NB4 (cell line): ENCODE measurements around the gene PPP1R17.

Experiments used
- POLR2A ChIP-seq: IDR thresholded peaks from 2 replicates; pipeline ENCODE4 v1.6.1; 2011; ENCODE audit warnings: mild to moderate bottlenecking; ENCODE audit not compliant: insufficient read length; ENCODE audit errors: extremely low read depth
- TF ChIP-seq, protein P1 (sequence below): IDR thresholded peaks from 2 replicates; pipeline ENCODE4 v1.6.1; 2011; ENCODE audit warnings: low read depth, low read length
- TF ChIP-seq, protein P2 (sequence below): IDR thresholded peaks from one replicate; pipeline ENCODE4 v1.5.1; 2012; ENCODE audit warnings: low read depth, low read length

DNA sequence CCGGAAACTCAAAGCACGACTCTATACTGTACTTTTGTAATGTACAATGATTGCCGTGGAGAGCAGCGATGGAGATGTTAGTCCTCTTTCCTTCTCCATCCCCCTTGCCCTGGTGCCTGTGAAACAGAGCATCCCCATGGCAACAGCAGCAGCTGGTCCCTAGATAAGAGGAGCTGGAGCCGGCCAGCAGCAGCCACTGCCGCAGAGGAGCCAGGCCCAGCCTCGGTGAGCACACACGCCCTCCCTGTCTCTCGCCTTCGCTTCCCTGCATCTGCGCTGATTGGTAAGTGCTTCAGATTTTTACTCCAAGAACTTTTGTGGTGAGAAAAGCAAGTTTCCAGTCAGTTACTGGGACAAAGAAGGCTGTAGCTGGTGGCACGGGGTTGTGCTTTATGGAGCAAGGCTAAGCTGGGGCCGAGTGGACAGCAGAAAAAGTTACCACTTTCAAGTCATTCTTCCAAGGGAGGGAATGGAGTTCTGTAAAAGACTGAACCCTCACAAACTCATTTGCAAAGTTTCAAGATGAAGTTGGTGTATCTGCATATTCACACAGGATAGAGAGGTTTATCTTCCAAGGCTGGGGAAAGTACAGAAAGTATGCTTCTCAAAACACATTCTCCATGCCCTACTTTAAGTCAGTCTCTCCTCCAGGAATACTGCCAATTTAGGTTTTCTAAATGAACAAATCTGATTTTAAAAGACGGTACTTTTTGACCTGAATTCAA is at the start of gene PPP1R17:
- TF ChIP-seq, protein P1, sequence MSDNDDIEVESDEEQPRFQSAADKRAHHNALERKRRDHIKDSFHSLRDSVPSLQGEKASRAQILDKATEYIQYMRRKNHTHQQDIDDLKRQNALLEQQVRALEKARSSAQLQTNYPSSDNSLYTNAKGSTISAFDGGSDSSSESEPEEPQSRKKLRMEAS: no peak
- TF ChIP-seq, protein P2, sequence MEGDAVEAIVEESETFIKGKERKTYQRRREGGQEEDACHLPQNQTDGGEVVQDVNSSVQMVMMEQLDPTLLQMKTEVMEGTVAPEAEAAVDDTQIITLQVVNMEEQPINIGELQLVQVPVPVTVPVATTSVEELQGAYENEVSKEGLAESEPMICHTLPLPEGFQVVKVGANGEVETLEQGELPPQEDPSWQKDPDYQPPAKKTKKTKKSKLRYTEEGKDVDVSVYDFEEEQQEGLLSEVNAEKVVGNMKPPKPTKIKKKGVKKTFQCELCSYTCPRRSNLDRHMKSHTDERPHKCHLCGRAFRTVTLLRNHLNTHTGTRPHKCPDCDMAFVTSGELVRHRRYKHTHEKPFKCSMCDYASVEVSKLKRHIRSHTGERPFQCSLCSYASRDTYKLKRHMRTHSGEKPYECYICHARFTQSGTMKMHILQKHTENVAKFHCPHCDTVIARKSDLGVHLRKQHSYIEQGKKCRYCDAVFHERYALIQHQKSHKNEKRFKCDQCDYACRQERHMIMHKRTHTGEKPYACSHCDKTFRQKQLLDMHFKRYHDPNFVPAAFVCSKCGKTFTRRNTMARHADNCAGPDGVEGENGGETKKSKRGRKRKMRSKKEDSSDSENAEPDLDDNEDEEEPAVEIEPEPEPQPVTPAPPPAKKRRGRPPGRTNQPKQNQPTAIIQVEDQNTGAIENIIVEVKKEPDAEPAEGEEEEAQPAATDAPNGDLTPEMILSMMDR: no peak
- no peak for TF ChIP-seq POLR2A
